ENCODE results near the gene MSI2. TPM values are rescaled to one million over a fixed set of nuclear protein-coding genes. Genes with fewer than 3 reads are reported as not detected.
A peak's percentile ranks its signal among the peaks of the same experiment; 100 is the strongest.
"Not testable (repeated sequence)": the region's sequence is repeated elsewhere in the genome, so short reads cannot be mapped to it uniquely, and the experiment has no call there.

The MSI2 gene
- polyA plus RNA-seq, 1 of the 3 experiments (the other 2 are of a cell fraction), result 24.1 TPM

DNA sequence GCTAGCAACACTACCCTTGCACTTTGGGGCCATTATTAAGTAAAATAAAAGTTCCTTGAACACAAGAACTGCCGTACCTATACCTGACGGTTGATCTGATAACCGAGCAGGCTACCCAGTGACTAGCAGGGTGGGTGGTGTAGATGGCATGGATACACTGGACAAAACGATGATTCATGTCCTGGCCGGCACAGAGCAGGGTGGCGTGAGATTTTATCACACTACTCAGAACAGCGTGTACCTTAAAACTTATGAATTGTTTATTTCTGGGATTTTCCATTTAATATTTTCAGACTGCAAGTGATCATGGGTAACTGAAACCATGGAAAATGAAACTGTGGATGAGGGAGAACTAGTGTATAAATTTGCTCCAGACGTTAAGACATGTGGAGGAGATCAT lies 41.0 kb upstream of the MSI2 start (continued):
- peak; percentile 62 for TF ChIP-seq TCF12 (IDR thresholded peaks at IDR 0.05)
- no peak for TF ChIP-seq RXRA (IDR thresholded peaks at IDR 0.05; ENCODE audit: borderline replicate concordance, low read depth)

DNA sequence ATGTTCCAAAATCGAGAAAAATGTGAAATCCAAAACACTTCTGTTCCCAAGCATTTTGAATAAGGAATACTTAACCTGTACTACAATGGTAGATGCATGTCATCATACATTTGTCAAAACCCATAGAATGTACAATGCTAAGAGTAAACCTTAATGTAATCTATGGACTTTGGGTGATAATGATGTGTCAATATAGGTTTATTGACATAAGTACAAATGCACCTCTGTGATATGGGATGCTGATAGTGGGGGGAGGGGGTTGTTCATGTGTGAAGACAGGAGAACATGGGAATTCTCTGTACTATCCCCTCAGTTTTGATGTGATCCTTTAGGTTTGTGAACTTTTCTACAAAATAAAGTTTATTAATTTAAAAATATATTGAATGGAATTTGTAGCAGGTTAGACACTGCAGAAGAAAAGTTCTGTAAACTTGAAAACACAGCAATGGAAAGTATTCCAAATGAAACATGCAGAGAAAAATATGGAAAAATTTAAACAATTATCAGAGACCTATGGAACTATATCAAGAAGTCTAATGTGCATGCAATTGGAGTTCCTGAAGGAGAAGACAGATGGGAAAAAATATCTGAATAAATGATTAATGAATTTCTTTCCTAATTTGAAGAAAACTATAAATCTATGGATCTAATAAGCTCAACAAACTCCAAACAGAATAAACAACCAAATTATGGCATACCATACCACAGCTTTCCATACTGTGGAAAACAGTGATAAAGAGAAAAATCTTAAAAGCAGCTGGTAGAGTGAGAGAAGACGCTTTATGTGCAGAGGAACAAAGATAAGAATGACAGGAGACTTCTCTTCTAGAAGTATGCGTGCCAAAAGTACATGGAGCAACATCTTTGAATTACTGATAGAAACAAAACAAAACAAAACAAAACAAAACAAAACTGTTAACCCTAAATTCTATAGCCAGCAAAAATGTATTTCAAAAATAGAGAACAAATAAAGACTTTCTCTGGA lies 34.7 kb upstream of the MSI2 start:
- TF ChIP-seq NRF1 (IDR thresholded peaks at IDR 0.05; ENCODE audit: low read depth, low read length) (no peak), RAD21 (IDR thresholded peaks at IDR 0.05; ENCODE audit: low read length) (no peak), RXRA (IDR thresholded peaks at IDR 0.05; ENCODE audit: borderline replicate concordance, low read depth) (no peak), NFIC (IDR thresholded peaks at IDR 0.05; ENCODE audit: borderline replicate concordance) (no peak), USF1 (IDR thresholded peaks at IDR 0.05; ENCODE audit: borderline replicate concordance, low read depth) (no peak), SIN3A (IDR thresholded peaks at IDR 0.05; ENCODE audit: borderline replicate concordance, low read depth, low read length) (no peak), POLR2AphosphoS5 (IDR thresholded peaks at IDR 0.05; ENCODE audit: low read depth, low read length) (no peak), EZH2phosphoT487 (IDR thresholded peaks at IDR 0.05; ENCODE audit: borderline replicate concordance, low read depth) (no peak), TAF1 (IDR thresholded peaks at IDR 0.05; ENCODE audit: borderline replicate concordance, low read depth, low read length) (no peak), FOXJ3 (CRISPR knock-in tag; IDR thresholded peaks at IDR 0.05) (no peak), FOXM1 (IDR thresholded peaks at IDR 0.05; ENCODE audit: low read depth) (no peak), FOSL2 (IDR thresholded peaks at IDR 0.05; ENCODE audit: borderline replicate concordance, low read depth) (no peak), CHD2 (IDR thresholded peaks at IDR 0.05; ENCODE audit: low read length, partially characterized antibody) (no peak)
- TF ChIP-seq, protein P1, sequence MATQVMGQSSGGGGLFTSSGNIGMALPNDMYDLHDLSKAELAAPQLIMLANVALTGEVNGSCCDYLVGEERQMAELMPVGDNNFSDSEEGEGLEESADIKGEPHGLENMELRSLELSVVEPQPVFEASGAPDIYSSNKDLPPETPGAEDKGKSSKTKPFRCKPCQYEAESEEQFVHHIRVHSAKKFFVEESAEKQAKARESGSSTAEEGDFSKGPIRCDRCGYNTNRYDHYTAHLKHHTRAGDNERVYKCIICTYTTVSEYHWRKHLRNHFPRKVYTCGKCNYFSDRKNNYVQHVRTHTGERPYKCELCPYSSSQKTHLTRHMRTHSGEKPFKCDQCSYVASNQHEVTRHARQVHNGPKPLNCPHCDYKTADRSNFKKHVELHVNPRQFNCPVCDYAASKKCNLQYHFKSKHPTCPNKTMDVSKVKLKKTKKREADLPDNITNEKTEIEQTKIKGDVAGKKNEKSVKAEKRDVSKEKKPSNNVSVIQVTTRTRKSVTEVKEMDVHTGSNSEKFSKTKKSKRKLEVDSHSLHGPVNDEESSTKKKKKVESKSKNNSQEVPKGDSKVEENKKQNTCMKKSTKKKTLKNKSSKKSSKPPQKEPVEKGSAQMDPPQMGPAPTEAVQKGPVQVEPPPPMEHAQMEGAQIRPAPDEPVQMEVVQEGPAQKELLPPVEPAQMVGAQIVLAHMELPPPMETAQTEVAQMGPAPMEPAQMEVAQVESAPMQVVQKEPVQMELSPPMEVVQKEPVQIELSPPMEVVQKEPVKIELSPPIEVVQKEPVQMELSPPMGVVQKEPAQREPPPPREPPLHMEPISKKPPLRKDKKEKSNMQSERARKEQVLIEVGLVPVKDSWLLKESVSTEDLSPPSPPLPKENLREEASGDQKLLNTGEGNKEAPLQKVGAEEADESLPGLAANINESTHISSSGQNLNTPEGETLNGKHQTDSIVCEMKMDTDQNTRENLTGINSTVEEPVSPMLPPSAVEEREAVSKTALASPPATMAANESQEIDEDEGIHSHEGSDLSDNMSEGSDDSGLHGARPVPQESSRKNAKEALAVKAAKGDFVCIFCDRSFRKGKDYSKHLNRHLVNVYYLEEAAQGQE (IDR thresholded peaks at IDR 0.05; ENCODE audit: low read depth, low read length), result no peak
- TF ChIP-seq, protein P2, sequence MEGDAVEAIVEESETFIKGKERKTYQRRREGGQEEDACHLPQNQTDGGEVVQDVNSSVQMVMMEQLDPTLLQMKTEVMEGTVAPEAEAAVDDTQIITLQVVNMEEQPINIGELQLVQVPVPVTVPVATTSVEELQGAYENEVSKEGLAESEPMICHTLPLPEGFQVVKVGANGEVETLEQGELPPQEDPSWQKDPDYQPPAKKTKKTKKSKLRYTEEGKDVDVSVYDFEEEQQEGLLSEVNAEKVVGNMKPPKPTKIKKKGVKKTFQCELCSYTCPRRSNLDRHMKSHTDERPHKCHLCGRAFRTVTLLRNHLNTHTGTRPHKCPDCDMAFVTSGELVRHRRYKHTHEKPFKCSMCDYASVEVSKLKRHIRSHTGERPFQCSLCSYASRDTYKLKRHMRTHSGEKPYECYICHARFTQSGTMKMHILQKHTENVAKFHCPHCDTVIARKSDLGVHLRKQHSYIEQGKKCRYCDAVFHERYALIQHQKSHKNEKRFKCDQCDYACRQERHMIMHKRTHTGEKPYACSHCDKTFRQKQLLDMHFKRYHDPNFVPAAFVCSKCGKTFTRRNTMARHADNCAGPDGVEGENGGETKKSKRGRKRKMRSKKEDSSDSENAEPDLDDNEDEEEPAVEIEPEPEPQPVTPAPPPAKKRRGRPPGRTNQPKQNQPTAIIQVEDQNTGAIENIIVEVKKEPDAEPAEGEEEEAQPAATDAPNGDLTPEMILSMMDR (IDR thresholded peaks at IDR 0.05), result no peak
- Histone ChIP-seq H3K9ac (no peak overlapping the region), H2AFZ (ENCODE audit: low read depth) (no peak overlapping the region), H3F3A (replicated peaks; ENCODE audit: insufficient read depth) (no peaks in the 10 kb centered on the region), H4K20me1 (ENCODE audit: insufficient read depth) (no peaks in the 10 kb centered on the region), H3K4me1 (ENCODE audit: control insufficient read depth in 1 of 2, insufficient read depth in 2 of 2, low read depth in 1 of 2, low read length in 1 of 2) (no peaks in the 10 kb centered on the region), H3K27me3 (ENCODE audit: insufficient read depth) (no peaks in the 10 kb centered on the region), H3K4me3 (ENCODE audit: low read depth in 2 of 2, low read length in 1 of 2) (no peak overlapping the region), H3K79me2 (ENCODE audit: insufficient read depth) (no peaks in the 10 kb centered on the region), H3K4me2 (no peak overlapping the region), H3K9me3 (peaks cover 10% of the 10 kb centered on the region), H3K9me2 (no peaks in the 10 kb centered on the region), H3K36me3 (replicated peaks in 1 of 2; ENCODE audit: control insufficient read depth in 1 of 2, insufficient read depth in 2 of 2, low read length in 1 of 2) (peaks cover 0 to 4% of the 10 kb centered on the region in 2 experiments), H3K27ac (ENCODE audit: low read depth in 2 of 2, low read length in 1 of 2) (no peak overlapping the region)
- ChIA-PET POLR2A (no interaction called here), CTCF (interaction anchor here (1.0 kb wide), 1 partner anchor 10 kb away, joined by 3 read pairs; no protein-coding TSS in a partner anchor)
- no peak for DNase-seq
- 24% methylated on average over 3 of the region's 3 CpGs for WGBS (ENCODE audit: low lambda C conversion rate)

- H3K4me3 ChIP-seq (ENCODE audit: low read depth in 2 of 2, low read length in 1 of 2); POLR2A ChIA-PET; H4K20me1 ChIP-seq (ENCODE audit: insufficient read depth); H3K27me3 ChIP-seq (ENCODE audit: insufficient read depth); H2AFZ ChIP-seq (ENCODE audit: low read depth); H3K27ac ChIP-seq (ENCODE audit: low read depth in 2 of 2, low read length in 1 of 2); H3K4me1 ChIP-seq (ENCODE audit: control insufficient read depth in 1 of 2, insufficient read depth in 2 of 2, low read depth in 1 of 2, low read length in 1 of 2); DNase-seq; H3K79me2 ChIP-seq (ENCODE audit: insufficient read depth); H3K4me2 ChIP-seq; H3K9ac ChIP-seq; H3K36me3 ChIP-seq (replicated peaks in 1 of 2; ENCODE audit: control insufficient read depth in 1 of 2, insufficient read depth in 2 of 2, low read length in 1 of 2); H3K9me2 ChIP-seq; H3F3A ChIP-seq (replicated peaks; ENCODE audit: insufficient read depth): not testable (repeated sequence)
- WGBS (ENCODE audit: low lambda C conversion rate), result 66% methylated on average over 1 of the region's 1 CpG
- peaks cover 10% of the 10 kb centered on the region for H3K9me3 ChIP-seq
- CTCF ChIA-PET, result interaction anchor here (1.0 kb wide), 1 partner anchor 11 kb away, joined by 3 read pairs; no protein-coding TSS in a partner anchor
Measured at GRCh38 chr17:57222422-57222821, 33.9 kb upstream of the MSI2 start.
